Breast epithelium (tissue), 4 donors: ENCODE measurements around the gene ELP5. TPM values are rescaled to one million over a fixed set of nuclear protein-coding genes. Genes with fewer than 3 reads are reported as not detected.

ENCODE experiments used
- DNase-seq, 2 donors: peaks; one replicate each; pipeline ENCODE4 v3.0.0-alpha.2; 2019; ENCODE audit warnings: low spot score in 2 of 2
- H3K27ac ChIP-seq, 2 donors: fragments of 200-600 bp; sonication (generic) in 1 of 2; one replicate each; pipeline ENCODE4 v1.5.1; 2016 to 2019; ENCODE audit warnings: mild to moderate bottlenecking in 1 of 2
- H3K27me3 ChIP-seq, 2 donors: fragments of 200-600 bp; sonication (generic) in 1 of 2; one replicate each; pipeline versions ENCODE4 v1.5.1 to v1.6.0; 2017 to 2019; ENCODE audit warnings: control low read depth in 1 of 2, mild to moderate bottlenecking in 1 of 2
- H3K36me3 ChIP-seq: fragments of 200-600 bp; one replicate; pipeline ENCODE4 v1.5.1; 2019
- H3K4me1 ChIP-seq, 2 donors: fragments of 200-600 bp; sonication (generic); one replicate each; pipeline ENCODE4 v1.5.1; 2016 to 2019; ENCODE audit warnings: control low read depth in 1 of 2
- H3K4me3 ChIP-seq, 3 donors: fragments of 200-600 bp; sonication (generic); 1 replicate in 2 of 3; 2 replicates in 1 of 3; pipeline ENCODE4 v1.5.1; 2016 to 2019; ENCODE audit warnings: mild to moderate bottlenecking in 3 of 3, moderate library complexity in 2 of 3
- H3K9me3 ChIP-seq, 2 donors: fragments of 200-600 bp; sonication (generic) in 1 of 2; one replicate each; pipeline ENCODE4 v1.5.1; 2016 to 2019; ENCODE audit warnings: control low read depth in 1 of 2
- POLR2A ChIP-seq: fragments of 450-650 bp; IDR thresholded peaks from one replicate; pipeline ENCODE4 v1.6.1; 2016; ENCODE audit warnings: antibody characterized with exemption, mild to moderate bottlenecking, moderate library complexity
- POLR2AphosphoS5 ChIP-seq, 3 donors: sonication (generic); formaldehyde crosslinking; IDR thresholded peaks; one replicate each; pipeline ENCODE4 v1.6.1; 2017; ENCODE audit warnings: antibody characterized with exemption in 3 of 3
- intact Hi-C: fragments of 100-400 bp; cut with DNase I; formaldehyde crosslinking; loops from one replicate; pipeline ENCODE4 v1.15.1; 2023; ENCODE audit warnings: low total_unique reads
- total RNA-seq, 3 donors: library from RNA; depleted of rRNA; stranded (reverse); fragments of >200 nt; gene quantifications; one replicate each; pipeline ENCODE4 v1.1.0, GENCODE V29; 2016
- TF ChIP-seq, protein P1 (sequence below), 3 donors: fragments of 450-650 bp; IDR thresholded peaks; one replicate each; pipeline ENCODE4 v1.5.1; 2016 to 2017; ENCODE audit warnings: antibody characterized with exemption in 3 of 3, mild to moderate bottlenecking in 3 of 3, moderate library complexity in 3 of 3

The ELP5 gene
- total RNA-seq, 3 donors from 2014 or later: 26.9 to 36.7 (median 30.6) TPM

DNA sequence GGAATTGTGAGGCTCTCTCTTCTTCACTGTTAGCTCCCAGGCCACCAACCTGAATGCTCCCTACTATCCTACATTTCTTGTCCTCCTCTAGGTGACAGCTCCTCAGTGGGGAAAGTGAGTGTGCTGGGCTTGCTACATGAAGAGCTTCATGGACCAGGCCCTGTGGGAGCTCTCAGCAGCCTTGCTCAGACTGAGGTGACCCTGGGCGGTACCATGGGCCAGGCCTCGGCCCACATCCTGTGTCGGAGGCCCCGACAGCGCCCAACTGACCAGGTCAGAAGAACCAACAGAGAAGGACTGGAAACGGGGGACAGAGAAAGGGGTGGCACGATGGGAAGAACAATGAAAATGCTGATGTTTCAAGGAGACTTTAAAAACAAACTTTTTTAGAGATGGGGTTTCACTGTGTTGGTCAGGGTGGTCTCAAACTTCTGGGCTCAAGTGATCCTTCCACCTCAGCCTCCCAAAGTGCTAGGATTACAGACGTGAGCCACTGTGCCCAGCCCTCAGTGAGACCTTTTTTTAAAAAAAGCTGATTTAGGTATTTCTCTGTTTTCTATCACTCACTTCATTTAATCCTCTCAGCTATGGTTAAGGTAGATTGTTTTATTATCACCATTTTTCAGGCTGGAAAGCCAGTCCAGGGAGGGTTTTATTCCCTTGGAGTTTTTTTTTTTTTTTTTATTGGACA is 4.9 kb downstream of the ELP5 start:
- Histone ChIP-seq H3K9me3 (no peaks in the 10 kb centered on the region), H3K4me3 (no peak overlapping the region), H3K4me1 (peaks cover 6 to 9% of the 10 kb centered on the region in 2 donors), H3K36me3 (no peaks in the 10 kb centered on the region), H3K27ac (no peak overlapping the region), H3K27me3 (peaks cover 0 to 3% of the 10 kb centered on the region in 2 donors)
- no peak for TF ChIP-seq POLR2A
- TF ChIP-seq POLR2AphosphoS5 (IDR thresholded peaks at IDR 0.05): no peak
- TF ChIP-seq, protein P1, sequence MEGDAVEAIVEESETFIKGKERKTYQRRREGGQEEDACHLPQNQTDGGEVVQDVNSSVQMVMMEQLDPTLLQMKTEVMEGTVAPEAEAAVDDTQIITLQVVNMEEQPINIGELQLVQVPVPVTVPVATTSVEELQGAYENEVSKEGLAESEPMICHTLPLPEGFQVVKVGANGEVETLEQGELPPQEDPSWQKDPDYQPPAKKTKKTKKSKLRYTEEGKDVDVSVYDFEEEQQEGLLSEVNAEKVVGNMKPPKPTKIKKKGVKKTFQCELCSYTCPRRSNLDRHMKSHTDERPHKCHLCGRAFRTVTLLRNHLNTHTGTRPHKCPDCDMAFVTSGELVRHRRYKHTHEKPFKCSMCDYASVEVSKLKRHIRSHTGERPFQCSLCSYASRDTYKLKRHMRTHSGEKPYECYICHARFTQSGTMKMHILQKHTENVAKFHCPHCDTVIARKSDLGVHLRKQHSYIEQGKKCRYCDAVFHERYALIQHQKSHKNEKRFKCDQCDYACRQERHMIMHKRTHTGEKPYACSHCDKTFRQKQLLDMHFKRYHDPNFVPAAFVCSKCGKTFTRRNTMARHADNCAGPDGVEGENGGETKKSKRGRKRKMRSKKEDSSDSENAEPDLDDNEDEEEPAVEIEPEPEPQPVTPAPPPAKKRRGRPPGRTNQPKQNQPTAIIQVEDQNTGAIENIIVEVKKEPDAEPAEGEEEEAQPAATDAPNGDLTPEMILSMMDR (IDR thresholded peaks at IDR 0.05): no peak
- DNase-seq: no peak
- intact Hi-C loops: no loop called here

DNA sequence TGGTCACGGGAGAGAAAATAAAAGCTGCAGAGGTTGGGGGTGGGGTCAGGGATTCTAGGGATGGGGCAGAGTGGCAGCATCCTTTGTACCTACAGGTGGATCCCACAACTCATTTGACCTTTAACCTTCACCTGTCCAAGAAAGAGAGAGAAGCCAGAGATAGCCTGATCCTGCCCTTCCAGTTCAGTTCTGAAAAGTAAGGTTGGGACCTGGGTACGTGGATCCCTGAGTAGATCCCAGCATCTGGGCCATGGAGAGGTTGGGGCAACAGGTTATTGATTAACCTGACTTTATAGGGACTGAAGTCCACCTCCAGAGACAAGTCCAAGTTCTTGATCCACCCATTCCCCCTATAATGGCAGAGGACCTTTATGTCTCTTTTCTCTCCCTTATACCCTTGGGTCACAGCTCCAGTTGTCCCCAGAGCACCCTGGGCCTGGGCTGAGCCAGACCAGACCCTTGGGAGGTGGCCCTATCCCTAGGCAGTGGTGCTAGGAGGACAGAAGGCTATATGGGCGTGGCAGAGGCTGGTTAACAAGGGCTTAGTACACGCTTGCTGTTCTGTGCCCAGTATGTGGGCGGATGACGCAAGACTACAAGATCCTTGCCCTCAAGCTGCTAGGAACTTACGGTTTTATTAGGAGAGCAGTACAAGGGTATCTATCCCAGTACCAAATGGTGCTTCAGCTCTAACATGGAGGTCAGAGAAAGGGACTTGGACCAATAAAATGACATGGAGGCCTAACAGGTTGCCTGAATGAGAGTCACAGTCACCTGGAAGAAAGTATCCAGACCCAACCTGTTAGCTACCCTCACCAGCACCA is 6.9 kb downstream of the ELP5 start:
- H3K4me3 ChIP-seq: no peak overlapping the region
- peak overlapping the region; percentile 75 to 96 for H3K27ac ChIP-seq
- no peak for TF ChIP-seq POLR2A
- TF ChIP-seq POLR2AphosphoS5 (IDR thresholded peaks at IDR 0.05): peak in 1 of 3 donors; percentile 8
- peak in 1 of 2 donors; percentile 78 for DNase-seq
- peaks cover 5 to 12% of the 10 kb centered on the region in 2 donors for H3K27me3 ChIP-seq
- H3K36me3 ChIP-seq: no peaks in the 10 kb centered on the region
- intact Hi-C loops: no loop called here
- peaks cover 0 to 6% of the 10 kb centered on the region in 2 donors for H3K4me1 ChIP-seq
- H3K9me3 ChIP-seq: no peaks in the 10 kb centered on the region

DNA sequence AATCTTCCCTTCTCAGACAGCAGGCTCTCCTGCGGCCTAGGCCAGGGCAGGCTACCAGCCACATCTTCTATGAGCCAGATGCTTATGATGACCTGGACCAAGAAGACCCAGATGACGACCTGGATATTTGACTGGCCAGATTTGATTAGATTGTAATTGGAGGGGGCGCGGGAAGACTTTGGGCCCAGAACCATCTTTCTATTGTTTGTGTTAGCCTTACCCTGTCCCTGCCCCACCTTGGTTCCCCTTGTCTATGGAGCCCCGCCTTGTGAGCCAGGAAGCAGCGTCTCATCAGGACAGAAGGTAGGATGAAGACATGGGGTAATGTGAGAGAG is 7.5 kb downstream of the ELP5 start:
- Histone ChIP-seq H3K9me3 (no peaks in the 10 kb centered on the region), H3K4me1 (peaks cover 0 to 6% of the 10 kb centered on the region in 2 donors), H3K27me3 (peaks cover 5 to 12% of the 10 kb centered on the region in 2 donors), H3K36me3 (no peaks in the 10 kb centered on the region), H3K4me3 (no peak overlapping the region), H3K27ac (peak overlapping the region; percentile 75 to 96)
- TF ChIP-seq POLR2AphosphoS5 (IDR thresholded peaks at IDR 0.05): no peak
- TF ChIP-seq, protein P1 (IDR thresholded peaks at IDR 0.05): no peak
- no peak for TF ChIP-seq POLR2A
- intact Hi-C loops: no loop called here
- no peak for DNase-seq

DNA sequence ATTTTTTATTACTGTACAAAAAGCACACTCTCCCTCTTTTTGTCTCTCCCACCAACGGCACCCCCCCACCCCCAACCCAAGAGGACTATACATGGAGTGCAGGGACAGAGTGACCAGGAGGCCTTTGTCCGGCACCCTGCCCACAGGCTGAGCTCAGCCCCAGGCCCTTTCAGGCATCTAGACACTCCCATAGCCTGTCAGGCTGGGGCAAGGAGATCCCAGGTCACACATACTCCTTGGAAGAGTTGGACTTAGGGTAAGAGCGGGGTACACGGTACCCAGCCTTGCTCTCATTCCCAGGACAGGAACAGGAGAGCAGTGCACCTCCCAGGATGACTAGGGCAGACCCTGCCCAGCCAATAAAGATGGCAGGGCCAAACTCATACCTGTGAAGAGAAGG is 8.1 kb downstream of the ELP5 start:
- DNase-seq: no peak
- Histone ChIP-seq H3K27ac (peak overlapping the region; percentile 93 to 96), H3K4me3 (peak overlapping the region in 2 of 3 donors; percentile 69 to 80), H3K27me3 (peaks cover 5 to 12% of the 10 kb centered on the region in 2 donors), H3K36me3 (no peaks in the 10 kb centered on the region), H3K9me3 (no peaks in the 10 kb centered on the region), H3K4me1 (peaks cover 0 to 6% of the 10 kb centered on the region in 2 donors)
- TF ChIP-seq POLR2A (no peak), POLR2AphosphoS5 (IDR thresholded peaks at IDR 0.05) (no peak)
- TF ChIP-seq, protein P1 (IDR thresholded peaks at IDR 0.05): no peak
- intact Hi-C loops: no loop called here

DNA sequence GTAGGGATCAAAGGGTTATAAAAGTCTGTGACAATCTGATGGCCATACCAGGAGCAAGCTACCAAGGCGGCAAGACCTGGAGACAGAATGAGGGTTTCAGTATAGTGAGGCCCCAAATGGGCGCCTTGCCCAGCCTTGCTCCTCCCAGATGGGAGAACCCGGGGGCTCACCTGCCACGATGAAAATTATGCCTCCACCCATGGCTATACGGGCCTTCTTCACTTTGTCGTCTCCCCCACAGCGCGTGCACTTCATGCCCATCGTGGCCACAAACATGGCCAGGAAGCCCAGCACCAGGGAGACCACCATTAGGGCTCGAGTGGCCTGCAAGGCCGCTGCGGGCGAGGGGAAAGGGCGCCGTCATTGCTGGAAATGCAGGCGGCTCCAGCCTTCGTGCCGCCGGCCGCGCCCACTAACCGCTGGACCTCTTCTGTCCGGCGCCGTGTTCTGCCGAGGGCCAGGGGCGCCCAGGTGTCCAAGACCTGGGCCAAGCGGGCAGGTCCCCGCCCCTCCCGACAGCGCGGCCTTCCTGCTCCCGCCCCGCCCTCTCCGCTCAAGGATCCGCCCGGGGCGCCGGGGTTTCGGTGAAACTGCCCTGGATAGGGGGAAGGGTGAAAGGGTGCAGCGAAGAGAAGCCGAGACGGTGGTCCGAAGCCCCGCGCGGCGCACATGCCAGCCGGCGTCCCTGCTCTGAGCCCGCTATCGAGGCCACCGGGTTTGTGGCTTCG is 8.8 kb downstream of the ELP5 start:
- peaks cover 5 to 12% of the 10 kb centered on the region in 2 donors for H3K27me3 ChIP-seq
- peak overlapping the region; percentile 38 to 80 (median 69) for H3K4me3 ChIP-seq
- TF ChIP-seq, protein P1 (IDR thresholded peaks at IDR 0.05): no peak
- TF ChIP-seq POLR2A (no peak), POLR2AphosphoS5 (IDR thresholded peaks at IDR 0.05) (peak in 2 of 3 donors; percentile 41 to 54)
- intact Hi-C loops: no loop called here
- DNase-seq: peak; percentile 60 to 86
- H3K27ac ChIP-seq: peak overlapping the region; percentile 93 to 96
- no peaks in the 10 kb centered on the region for H3K9me3 ChIP-seq
- peaks cover 0 to 6% of the 10 kb centered on the region in 2 donors for H3K4me1 ChIP-seq
- no peaks in the 10 kb centered on the region for H3K36me3 ChIP-seq
